Activated CD4-positive, alpha-beta T cell treated with anti-CD3 and anti-CD28 coated beads, Interleukin-2, Interleukin-4, amounts not matched to agents 100 ng/mL and 50 ng/mL, durations not matched to agents 16 hours and 8 hours (primary cell): ENCODE results near the gene BFSP2.
A peak's percentile ranks its signal among the peaks of the same experiment; 100 is the strongest.

Experiments
- DNase-seq: peaks from one replicate; pipeline ENCODE4 v3.0.0-alpha.2; 2020; ENCODE audit warnings: low spot score

Gene BFSP2

DNA sequence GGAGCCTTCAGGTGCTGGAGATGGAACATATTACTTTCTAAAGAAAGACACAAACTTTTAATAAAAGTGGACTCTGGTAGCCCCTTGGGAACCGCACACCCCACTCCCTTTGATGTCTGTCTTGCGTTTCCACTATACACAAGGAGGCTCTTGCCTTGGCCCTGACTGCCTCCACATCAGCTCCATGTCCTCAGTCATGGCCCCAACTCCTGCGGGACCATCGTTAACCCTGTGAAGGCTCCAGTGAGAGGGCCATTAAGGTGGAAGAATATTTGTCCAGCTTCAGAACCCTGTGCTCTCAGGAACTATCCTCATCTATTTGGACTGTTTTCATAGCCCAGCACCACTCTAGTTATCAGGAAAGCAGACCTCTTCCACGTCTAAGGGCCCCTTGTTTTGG is 16.1 kb upstream of the BFSP2 start:
- no peak for DNase-seq

GRCh38 chr3:133384331-133385027 is 15.4 kb upstream of the BFSP2 start:
- DNase-seq = peak; percentile 28

DNA sequence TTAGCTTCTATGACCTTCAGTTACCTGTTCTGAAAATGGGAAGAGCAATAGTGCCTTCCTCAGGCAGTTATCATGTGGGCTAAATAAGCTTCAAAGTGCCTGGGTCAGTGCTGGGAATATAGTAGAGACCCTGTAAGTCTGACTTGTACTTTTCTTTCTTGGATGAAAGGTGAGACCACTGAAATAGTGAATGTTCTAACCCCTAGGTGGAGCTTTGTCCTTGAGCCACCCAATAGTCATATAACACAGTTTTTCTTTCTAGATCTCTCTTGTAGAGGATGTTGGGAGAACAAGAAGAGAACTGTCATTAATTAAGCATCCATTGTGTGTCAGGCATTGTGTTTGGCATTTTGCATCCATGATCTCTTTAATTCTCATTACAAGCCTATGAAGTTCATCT is 13.0 kb upstream of the BFSP2 start:
- DNase-seq = no peak

DNA sequence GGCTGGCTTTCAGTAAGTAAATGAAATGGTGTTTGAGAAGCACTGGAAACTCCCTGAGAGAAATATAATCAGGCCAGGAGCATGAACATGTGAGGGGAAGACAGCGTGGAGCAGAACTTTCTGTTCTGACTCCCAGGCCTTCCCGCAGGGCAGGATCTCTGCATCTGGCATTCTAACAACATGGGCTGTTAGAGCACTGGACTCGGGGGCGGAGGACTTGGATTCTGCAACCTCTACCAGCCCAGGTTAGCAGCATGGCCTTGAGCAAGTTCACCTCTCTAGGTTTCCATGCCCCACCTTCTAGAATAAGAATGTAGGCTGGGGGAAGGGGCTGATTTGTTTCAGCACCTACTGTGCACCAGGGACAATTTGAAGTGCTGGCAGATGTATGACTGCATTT is 12.5 kb upstream of the BFSP2 start:
- no peak for DNase-seq

- DNase-seq = no peak
Observed at GRCh38 chr3:133388696-133389395, 11.0 kb upstream of the BFSP2 start.

DNA sequence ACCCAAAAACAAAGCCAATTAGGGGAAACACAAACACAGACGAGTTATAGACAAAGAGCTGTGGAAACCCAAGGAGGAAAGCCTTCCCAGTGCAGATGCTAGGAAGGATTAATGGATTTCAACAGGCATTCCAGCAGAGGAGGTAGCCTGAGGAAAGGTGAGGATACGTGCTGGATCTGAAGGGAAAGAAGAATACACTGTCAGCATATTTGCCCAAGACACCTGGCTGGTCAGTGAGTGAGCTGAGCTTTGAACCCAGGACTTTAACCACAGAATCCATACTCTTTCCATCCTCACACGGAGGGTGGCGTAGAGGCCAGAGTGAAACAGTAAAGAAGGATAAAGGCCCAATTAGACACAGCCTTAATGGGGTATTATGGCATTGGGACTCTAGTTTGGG is 9.1 kb upstream of the BFSP2 start:
- DNase-seq = no peak

- DNase-seq = no peak
Observed at GRCh38 chr3:133393204-133393603, 6.7 kb upstream of the BFSP2 start.

DNA sequence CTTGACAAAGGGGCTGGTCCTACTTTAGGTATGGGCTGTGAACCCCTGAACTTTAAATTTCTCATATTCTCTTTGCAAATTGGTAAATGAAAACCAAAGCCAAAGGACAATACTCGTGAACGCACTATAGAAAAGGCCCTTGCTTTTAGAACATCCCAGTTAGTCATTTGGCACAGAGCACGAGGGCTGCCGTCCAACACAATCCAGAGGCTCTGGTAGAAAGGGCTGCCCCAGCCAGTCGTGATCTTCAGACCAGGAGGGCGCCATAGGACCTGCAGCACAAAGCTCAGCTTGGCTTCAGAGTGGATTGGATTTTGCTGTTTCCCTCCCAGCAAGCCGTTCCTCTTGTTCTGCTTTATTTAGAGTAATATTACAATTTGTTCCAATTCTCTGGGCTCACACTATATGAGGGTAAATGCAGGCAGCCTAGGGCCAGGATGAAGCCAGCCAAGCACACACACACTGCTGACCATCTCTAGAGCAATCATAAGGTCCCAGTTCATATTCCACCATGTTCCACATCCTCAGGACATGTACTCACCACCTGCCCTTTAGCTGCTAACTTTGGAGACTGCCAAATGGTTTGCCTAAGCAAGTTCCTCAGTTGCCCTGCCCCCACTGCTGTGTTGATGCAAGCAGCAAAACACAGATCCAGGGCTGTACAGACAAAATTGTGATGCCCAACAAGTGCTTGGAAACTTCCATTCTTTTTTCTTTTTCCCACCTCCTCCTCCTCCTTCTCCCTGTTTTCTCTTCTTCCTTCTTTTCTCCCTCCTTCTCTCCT is 6.0 kb upstream of the BFSP2 start:
- no peak for DNase-seq

DNA sequence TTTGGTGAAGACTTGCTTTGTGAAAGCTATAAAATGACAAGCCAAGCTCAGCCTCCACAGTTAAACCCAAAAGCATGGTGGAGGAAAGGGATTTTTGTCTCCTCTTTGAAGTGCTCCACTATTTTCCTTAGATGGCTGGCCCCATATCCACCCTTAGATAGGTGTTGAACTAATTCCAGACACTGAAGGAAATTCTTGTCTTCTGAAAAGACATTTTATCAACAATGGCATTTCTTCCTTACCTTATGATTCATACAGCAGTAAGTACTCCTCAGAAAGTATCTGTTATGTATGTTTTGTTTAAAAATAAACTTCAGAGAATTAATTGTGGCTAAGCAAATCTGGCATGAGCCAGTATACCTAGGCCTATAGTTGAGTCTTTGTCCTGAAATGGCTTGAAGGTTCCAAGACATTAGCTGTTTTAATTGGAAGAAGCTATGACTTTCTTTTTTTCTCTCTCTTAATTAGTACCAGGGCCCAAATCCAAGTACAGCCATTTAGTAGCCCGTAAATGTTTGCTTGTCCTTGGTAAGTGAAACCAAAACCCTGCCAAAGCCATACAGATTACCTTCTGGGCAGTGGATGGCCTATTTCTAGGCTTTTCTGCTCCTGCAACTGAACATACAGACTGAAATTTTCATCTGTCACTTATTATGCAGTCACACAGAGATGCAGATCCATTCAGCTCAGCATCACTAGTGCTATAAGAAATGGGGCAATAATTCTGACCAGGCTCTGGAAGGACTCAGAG is 5.1 kb upstream of the BFSP2 start:
- DNase-seq = no peak

- no peak for DNase-seq
Observed at GRCh38 chr3:133396906-133397305, 3.0 kb upstream of the BFSP2 start.

DNA sequence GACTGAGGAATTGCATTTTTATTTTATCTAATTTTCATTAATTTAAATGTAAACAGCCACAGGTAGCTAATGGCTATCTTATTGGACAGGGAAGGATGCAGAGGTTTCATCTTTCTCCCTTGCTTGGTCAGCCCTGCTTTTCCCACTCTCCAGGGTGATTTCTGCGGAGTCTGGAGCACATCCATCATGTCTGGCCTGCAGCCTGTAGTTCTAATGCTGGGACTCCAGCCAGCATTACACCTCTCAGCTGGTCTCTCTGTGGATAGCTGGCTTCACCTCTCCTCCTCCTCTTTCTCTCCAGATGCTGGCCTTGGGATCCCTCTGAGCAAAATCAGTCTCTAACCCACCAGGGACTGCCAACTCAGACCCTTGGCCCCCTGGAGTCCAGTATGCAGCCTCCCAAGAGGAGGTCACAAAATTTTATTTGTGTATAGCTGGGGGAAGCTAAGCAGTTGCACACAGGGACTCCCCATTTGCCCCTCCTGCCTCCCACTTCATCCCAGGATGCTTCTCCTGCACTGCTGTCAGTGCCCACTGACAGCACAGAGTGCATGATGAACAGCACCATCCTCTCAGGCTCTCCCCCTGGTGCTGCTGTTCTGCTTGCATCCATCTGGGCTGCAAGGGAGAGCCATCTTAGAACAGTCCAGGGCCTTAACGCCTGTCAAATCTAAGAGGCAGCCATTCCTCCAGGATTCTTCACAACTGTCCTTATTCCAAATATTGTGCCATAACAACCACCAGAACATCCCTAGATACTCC is 1.7 kb downstream of the BFSP2 start:
- no peak for DNase-seq

GRCh38 chr3:133404920-133405319 is 5.1 kb downstream of the BFSP2 start:
- no peak for DNase-seq

DNA sequence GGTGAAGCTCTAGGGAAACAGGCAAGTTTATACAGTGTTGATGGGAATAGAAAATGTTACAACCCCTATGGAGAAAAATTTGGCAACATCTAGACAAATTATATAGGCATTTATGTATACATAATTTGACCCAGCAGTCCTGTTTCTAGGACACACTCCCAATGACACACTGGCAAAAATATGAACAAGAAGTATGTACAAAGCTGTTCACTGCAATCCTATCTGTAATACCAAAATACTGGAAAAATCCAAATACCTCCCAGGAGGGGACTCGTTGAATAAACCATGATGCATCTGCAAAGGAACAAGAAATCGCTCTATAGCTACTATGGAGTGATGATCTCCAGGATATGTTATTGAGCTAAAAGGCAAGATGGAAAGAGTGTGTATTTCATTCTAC is 8.5 kb downstream of the BFSP2 start:
- no peak for DNase-seq

- no peak for DNase-seq
Observed at GRCh38 chr3:133408961-133409360, 9.1 kb downstream of the BFSP2 start.

- DNase-seq = no peak
Observed at GRCh38 chr3:133410191-133410892, 10.5 kb downstream of the BFSP2 start.

DNA sequence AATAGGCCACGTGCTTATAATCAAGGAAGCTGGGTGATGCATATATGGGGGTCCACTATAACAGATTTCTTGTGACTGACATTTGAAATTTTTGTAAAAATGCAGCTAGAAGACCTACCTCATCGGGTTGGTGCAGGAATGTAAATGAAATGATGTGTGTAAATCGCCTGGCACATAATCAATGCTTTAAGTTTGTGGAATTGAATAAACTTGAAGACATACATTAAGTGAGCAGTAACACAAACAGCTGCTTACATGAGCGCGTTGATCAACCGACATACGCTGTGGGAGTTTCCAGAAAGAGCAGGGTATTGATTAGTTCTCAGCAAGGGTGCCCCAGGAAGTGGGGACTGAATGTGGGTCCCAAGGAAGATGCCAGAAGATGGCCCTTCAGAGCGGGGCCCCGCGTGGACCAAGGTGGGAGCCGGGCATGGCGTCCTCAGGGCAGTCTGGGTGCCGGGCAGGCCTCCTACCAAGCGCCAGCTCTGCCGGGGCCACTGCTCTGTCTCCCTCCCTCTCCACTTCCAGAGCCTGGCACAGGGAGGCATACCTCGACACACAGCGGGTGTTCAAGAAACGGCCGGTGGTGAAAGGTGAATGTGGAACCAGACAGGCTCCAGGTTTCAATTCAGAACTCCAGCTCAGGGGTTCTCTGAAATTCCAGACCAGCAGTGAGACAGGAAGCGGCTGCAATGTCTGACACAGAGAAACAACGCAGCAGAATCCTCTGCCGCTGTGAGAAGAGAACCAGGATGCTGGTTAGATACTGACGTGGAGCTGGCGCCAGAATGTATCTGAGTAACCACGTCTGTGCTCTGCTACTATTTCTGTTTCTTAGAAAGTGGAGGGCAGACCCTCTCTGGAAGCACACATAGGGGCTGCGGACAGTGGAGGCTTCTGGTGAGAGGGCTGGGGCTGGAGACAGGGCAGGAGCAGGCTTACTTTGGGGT is 12.6 kb downstream of the BFSP2 start:
- no peak for DNase-seq

DNA sequence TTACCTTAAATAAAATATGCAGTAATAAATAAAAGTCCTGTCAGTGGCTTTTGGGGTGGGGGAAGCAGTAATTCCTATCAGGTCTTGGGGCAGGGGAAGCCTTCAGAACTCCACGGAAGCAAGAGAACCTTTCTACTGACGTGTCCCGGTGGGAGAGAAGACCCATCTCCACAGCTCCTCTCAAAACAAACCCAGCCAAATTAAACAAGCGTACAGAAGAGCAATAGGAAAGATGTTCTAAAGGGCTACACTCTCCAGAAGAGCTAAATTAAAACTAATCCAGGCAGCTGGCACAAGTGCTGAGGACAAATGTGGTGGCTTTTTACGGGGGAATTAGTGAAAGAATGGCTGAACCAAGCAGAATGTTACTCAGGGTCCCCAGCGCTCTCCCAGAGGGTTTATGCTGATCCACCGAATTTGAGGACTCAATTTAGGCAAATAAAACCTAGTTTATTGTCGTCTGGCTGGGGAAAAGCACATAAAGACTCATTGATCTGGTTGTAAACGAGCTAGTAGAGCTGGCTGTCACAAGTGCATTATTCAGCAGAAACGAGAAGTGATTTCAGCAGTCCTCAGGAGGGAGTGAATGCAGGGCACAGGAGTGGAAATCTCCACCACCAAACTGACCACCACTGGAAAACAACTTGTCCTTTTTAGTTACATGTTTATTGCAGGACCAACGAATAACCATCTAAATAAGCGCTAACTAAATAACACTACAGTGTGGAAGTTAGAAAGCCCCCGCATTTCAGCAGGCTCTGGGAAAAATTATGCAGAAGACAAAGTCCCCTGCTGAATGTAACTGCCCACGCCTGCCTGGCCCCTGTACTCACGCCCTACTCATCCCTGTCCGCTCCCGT is 13.5 kb downstream of the BFSP2 start:
- no peak for DNase-seq

- no peak for DNase-seq
Observed at GRCh38 chr3:133414021-133414392, 14.2 kb downstream of the BFSP2 start.

GRCh38 chr3:133418361-133418760 is 18.5 kb downstream of the BFSP2 start:
- DNase-seq = no peak
